Measurements from ENCODE around the gene CBX4. TPM values are rescaled to one million over a fixed set of nuclear protein-coding genes. Genes with fewer than 3 reads are reported as not detected.

Gene CBX4
- total RNA-seq, 2 experiments from 2014 or later: 98.9 to 110 TPM

- no peaks in the 10 kb centered on the region for H3K9me3 ChIP-seq (ENCODE audit: low read length)
- no peak for DNase-seq (ENCODE audit: low spot score)
- intact Hi-C loops (cut with micrococcal nuclease; ENCODE audit: unreplicated experiment): no loop called here
- no peaks in the 10 kb centered on the region for H3K9me2 ChIP-seq (ENCODE audit: insufficient read depth, low read length)
- no TSS peak for BruUV-seq (replicated peaks)
- peaks cover 48% of the 10 kb centered on the region for H3K36me3 ChIP-seq (ENCODE audit: insufficient read depth, low read length)
- CTCF ChIA-PET (ENCODE audit: unreplicated experiment): no interaction called here
- peaks cover 34% of the 10 kb centered on the region for H3K4me1 ChIP-seq (ENCODE audit: insufficient read depth, low read length, poor library complexity, severe bottlenecking)
- H3K4me2 ChIP-seq (ENCODE audit: low read length): no peak overlapping the region
- peaks cover 26% of the 10 kb centered on the region for H3K79me2 ChIP-seq (ENCODE audit: insufficient read depth, low read depth, low read length)
- H2AFZ ChIP-seq (ENCODE audit: low read length): no peak overlapping the region
- POLR2A ChIA-PET: no interaction called here
- no peak overlapping the region for H3K4me3 ChIP-seq (ENCODE audit: low read depth, low read length, poor library complexity, severe bottlenecking)
- no peak overlapping the region for H3K27ac ChIP-seq (ENCODE audit: low read depth, low read length, poor library complexity, severe bottlenecking)
- no peak for TF ChIP-seq CTCF (conservative IDR thresholded peaks at IDR 0.05; ENCODE audit: low read length)
- TF ChIP-seq EZH2phosphoT487 (IDR thresholded peaks at IDR 0.05; ENCODE audit: borderline replicate concordance, low read depth, low read length): no peak
- H4K20me1 ChIP-seq (ENCODE audit: insufficient read depth, low read length): 0 out of 2 replicates have a peak, but pooled peaks cover 9% of the 10 kb centered on the region
Measured at GRCh38 chr17:79832218-79833109, 6.8 kb downstream of the CBX4 start.

GRCh38 chr17:79831265-79832217 is 7.7 kb downstream of the CBX4 start:
- Histone ChIP-seq H3K27ac (ENCODE audit: low read depth, low read length, poor library complexity, severe bottlenecking) (no peak overlapping the region), H2AFZ (ENCODE audit: low read length) (no peak overlapping the region), H3K4me3 (ENCODE audit: low read depth, low read length, poor library complexity, severe bottlenecking) (no peak overlapping the region), H3K9me2 (ENCODE audit: insufficient read depth, low read length) (no peaks in the 10 kb centered on the region), H3K4me2 (ENCODE audit: low read length) (no peak overlapping the region), H4K20me1 (ENCODE audit: insufficient read depth, low read length) (0 out of 2 replicates have a peak, but pooled peaks cover 7% of the 10 kb centered on the region), H3K9me3 (ENCODE audit: low read length) (no peaks in the 10 kb centered on the region), H3K79me2 (ENCODE audit: insufficient read depth, low read depth, low read length) (peaks cover 22% of the 10 kb centered on the region), H3K36me3 (ENCODE audit: insufficient read depth, low read length) (peaks cover 43% of the 10 kb centered on the region), H3K4me1 (ENCODE audit: insufficient read depth, low read length, poor library complexity, severe bottlenecking) (peaks cover 27% of the 10 kb centered on the region)
- ChIA-PET CTCF (ENCODE audit: unreplicated experiment) (no interaction called here), POLR2A (no interaction called here)
- BruUV-seq (replicated peaks): no TSS peak
- no peak for TF ChIP-seq CTCF (conservative IDR thresholded peaks at IDR 0.05; ENCODE audit: low read length)
- no peak for TF ChIP-seq EZH2phosphoT487 (IDR thresholded peaks at IDR 0.05; ENCODE audit: borderline replicate concordance, low read depth, low read length)
- intact Hi-C loops (cut with micrococcal nuclease; ENCODE audit: unreplicated experiment): no loop called here
- DNase-seq (ENCODE audit: low spot score): no peak

All from OCI-LY7 (cell line).